GM06990 (cell line): Measurements from ENCODE around the gene UBXN11.

Source experiments
- DNase-seq: peaks from one replicate; pipeline ENCODE4 v3.0.0-alpha.2; 2011; ENCODE audit not compliant: insufficient read length; ENCODE audit errors: extremely low read depth
- H3K27me3 ChIP-seq: replicated peaks from 2 replicates; pipeline ENCODE4 v1.6.0; 2011; ENCODE audit warnings: low read length; ENCODE audit not compliant: control insufficient read depth, insufficient read depth
- H3K36me3 ChIP-seq: 2 replicates; pipeline ENCODE4 v1.5.1; 2011; ENCODE audit warnings: low read length; ENCODE audit not compliant: control insufficient read depth, insufficient read depth
- H3K4me3 ChIP-seq: replicated peaks from 2 replicates; pipeline ENCODE4 v1.5.1; 2011; ENCODE audit warnings: low read depth, mild to moderate bottlenecking, control low read depth, low read length
- TF ChIP-seq, protein P1 (sequence below): IDR thresholded peaks from 2 replicates; pipeline ENCODE4 v1.5.1; 2011; ENCODE audit warnings: low read length, control low read depth, mild to moderate bottlenecking, inconsistent platforms; ENCODE audit not compliant: insufficient read depth, poor library complexity, severe bottlenecking

UBXN11 gene

DNA sequence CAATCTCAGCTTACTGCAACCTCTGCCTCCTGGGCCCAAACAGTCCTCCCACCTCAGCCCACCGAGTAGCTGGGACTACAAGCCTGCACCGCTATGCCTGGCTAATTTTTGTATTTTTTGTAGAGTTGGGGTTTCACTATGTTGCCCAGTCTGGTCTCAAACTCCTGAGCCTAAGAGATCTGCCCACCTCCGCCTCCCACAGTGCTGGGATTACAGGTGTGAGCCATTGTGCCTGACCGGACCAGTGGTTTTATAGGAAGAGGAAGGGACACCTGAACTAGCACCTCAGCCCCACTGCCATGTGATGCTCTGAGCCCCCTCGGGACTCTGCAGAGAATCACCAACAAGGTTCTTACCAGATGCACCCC, 43.4 kb upstream of the UBXN11 start:
- DNase-seq, result no peak
- Histone ChIP-seq H3K27me3 (no peaks in the 10 kb centered on the region; the same call in none of the 2 replicates), H3K36me3 (no peaks in the 10 kb centered on the region), H3K4me3 (no peak overlapping the region)
- TF ChIP-seq, protein P1, sequence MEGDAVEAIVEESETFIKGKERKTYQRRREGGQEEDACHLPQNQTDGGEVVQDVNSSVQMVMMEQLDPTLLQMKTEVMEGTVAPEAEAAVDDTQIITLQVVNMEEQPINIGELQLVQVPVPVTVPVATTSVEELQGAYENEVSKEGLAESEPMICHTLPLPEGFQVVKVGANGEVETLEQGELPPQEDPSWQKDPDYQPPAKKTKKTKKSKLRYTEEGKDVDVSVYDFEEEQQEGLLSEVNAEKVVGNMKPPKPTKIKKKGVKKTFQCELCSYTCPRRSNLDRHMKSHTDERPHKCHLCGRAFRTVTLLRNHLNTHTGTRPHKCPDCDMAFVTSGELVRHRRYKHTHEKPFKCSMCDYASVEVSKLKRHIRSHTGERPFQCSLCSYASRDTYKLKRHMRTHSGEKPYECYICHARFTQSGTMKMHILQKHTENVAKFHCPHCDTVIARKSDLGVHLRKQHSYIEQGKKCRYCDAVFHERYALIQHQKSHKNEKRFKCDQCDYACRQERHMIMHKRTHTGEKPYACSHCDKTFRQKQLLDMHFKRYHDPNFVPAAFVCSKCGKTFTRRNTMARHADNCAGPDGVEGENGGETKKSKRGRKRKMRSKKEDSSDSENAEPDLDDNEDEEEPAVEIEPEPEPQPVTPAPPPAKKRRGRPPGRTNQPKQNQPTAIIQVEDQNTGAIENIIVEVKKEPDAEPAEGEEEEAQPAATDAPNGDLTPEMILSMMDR, result no peak

DNA sequence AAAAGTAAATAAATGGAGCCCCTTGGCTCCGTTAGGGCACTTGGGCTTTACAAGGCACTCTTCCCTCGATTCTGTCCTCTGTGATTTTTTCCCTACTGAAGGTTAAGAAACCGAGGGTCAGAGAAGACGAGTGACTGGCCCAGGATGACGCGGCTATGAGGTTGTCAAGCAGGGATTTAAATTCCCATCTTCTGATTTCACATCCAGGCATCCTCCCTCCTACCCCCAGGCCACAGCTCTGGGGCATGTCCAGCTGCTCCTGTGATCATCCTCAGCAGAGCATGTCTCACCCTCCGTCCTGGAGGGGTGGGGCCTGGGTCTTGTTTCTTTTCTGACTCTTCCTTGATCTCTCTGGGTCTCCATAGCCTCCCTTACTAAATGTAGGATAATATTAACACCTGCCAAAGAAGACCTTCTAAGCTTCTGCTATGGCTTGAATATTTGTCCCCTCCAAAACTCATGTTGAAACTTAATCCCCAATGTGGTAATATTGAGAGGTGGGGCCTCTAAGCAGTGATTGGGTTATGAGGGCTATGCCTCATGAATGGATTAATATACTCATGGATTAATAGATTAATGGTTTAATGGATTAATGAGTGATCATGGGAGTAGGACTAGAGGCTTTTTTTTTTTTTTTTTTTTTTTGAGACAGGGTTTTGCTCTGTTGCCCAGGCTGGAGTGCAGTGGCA, 42.9 kb upstream of the UBXN11 start:
- no peak for DNase-seq
- TF ChIP-seq, protein P1, result no peak
- Histone ChIP-seq H3K36me3 (no peaks in the 10 kb centered on the region), H3K4me3 (no peak overlapping the region), H3K27me3 (no peaks in the 10 kb centered on the region; the same call in 1 of the 2 replicates)

DNA sequence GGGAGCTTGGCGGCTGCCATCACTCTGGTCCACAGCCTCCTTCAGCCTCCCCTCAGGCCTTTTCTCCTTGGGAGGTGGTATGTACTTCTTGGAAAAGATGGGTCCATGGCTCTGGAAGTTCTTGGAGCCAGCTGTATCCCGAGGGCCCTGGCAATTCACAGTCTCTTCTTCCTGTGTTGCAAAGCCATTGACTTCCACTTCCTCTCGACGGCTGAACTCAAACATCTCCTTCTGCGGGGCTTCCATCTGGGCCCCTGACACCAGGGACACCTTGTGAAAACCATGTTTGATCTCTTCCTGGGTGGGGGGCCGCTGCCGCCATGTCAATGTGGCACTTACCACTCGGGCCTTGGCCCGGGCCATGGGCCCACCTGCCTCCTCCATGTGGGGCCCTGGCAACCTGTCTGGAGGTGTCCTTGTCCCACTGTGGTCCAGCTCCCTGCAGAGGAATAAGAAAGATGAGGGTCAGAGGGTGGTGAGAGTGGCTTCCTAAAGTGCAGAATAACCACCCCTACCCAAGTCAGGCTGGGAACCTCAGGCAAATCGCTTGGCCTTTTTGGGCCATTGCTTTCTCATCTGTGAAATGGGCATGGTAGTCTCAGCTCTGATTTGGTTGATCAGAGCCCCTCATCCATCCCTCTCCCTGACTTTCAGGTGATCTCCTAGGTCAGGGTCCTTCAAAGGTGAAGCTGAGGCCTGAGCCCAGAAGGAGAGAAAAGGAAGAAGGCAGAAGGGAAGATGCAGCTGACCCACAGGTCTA, 40.0 kb upstream of the UBXN11 start:
- no peaks in the 10 kb centered on the region for H3K36me3 ChIP-seq
- no peak for DNase-seq
- TF ChIP-seq, protein P1, result no peak
- no peak overlapping the region for H3K4me3 ChIP-seq
- H3K27me3 ChIP-seq, result no peaks in the 10 kb centered on the region; the same call in 1 of the 2 replicates

DNA sequence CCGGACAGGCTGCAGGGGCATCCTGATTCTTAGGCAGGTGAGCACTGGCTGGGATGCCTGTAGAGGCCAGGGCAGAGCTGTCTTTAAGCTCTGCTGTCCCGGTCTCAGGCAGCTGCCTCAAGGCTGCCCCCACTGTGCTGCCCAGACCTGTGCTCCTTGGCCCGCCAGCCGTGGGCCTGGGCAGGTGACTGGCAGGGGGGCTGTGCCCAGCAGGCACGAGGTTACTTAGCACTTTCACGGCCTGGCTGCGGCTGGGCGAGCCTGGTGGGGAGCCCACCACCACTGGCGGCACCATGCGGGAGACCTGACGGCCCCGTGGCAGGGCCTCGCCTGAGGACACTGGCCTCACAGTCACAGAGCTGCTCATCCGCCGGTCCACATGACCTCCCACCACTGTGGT, 39.3 kb upstream of the UBXN11 start:
- no peak overlapping the region for H3K4me3 ChIP-seq
- TF ChIP-seq, protein P1, result no peak
- H3K27me3 ChIP-seq, result no peaks in the 10 kb centered on the region; the same call in 1 of the 2 replicates
- no peak for DNase-seq
- no peaks in the 10 kb centered on the region for H3K36me3 ChIP-seq

DNA sequence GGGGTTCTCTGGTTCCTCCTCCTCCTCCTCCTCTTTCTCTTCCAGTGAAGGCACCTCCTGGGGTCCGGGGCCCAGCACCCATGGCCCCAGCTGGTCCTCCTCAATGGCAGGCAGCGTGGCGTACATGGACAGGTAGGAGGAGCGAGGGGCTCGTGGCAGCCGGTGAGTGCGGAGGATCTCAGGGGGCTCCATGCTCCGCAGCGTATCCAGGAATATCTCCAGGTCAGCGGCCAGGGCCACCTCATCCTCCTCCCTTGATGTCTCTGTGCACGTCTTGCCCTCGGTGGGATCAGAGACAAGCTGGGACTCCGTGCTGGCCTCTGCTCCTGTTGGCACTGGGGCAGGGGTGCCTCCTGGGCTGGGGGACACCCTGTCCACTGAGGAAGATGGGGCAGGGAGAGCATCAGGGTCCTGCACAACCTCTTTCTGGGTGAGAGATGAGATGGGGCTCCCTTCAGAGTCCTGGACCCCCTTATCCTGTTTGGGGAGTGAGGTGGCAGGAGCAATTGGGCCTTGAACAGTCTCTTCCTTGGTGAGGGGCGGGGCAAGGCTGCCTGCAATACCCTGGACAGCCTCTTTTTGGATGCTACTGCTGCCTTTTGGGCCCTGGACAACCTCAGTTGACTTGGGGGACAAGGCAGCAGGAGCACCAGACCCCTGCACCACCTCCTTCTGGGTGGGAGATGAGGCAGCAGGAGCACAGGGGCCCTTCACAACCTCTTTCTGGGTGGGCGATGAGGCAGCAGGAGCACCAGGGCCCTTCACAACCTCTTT, 37.9 kb upstream of the UBXN11 start:
- no peaks in the 10 kb centered on the region for H3K36me3 ChIP-seq
- H3K27me3 ChIP-seq, result no peaks in the 10 kb centered on the region; the same call in 1 of the 2 replicates
- no peak for DNase-seq
- TF ChIP-seq, protein P1, result no peak
- H3K4me3 ChIP-seq, result no peak overlapping the region
